IgD-negative memory B cell (primary cell): ENCODE data around the gene IER3. TPM values are rescaled to one million over a fixed set of nuclear protein-coding genes. Genes with fewer than 3 reads are reported as not detected.

Experiments
- H3K27ac Mint-ChIP-seq, 3 donors: one replicate each; pipeline ENCODE4 v1.8.0; 2020 to 2022; ENCODE audit warnings: mild to moderate bottlenecking in 3 of 3, mixed read lengths in 3 of 3, moderate library complexity in 1 of 3
- H3K27me3 Mint-ChIP-seq: one replicate; pipeline ENCODE4 v1.8.0; 2021; ENCODE audit warnings: mixed read lengths
- H3K36me3 Mint-ChIP-seq: one replicate; pipeline ENCODE4 v1.8.0; 2020; ENCODE audit warnings: mild to moderate bottlenecking, mixed read lengths
- H3K4me1 Mint-ChIP-seq, 3 donors: one replicate each; pipeline ENCODE4 v1.8.0; 2020 to 2022; ENCODE audit warnings: mixed read lengths in 3 of 3, mild to moderate bottlenecking in 1 of 3
- H3K4me3 Mint-ChIP-seq, 4 donors: one replicate each; pipeline ENCODE4 v1.8.0; 2020 to 2022; ENCODE audit warnings: mild to moderate bottlenecking in 4 of 4, mixed read lengths in 4 of 4, moderate library complexity in 3 of 4
- H3K9me3 Mint-ChIP-seq, 3 donors: one replicate each; pipeline ENCODE4 v1.8.0; 2020 to 2021; ENCODE audit warnings: mixed read lengths in 3 of 3, mild to moderate bottlenecking in 1 of 3
- polyA plus RNA-seq: library from polyadenylated mRNA; unstranded; fragments of 300-500 nt; fragmentation: Illumina TruSeq; gene quantifications from one replicate; pipeline ENCODE4 v1.2.3, GENCODE V29; 2021

The IER3 gene, protein sequence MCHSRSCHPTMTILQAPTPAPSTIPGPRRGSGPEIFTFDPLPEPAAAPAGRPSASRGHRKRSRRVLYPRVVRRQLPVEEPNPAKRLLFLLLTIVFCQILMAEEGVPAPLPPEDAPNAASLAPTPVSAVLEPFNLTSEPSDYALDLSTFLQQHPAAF
- 0.73 TPM for polyA plus RNA-seq

DNA sequence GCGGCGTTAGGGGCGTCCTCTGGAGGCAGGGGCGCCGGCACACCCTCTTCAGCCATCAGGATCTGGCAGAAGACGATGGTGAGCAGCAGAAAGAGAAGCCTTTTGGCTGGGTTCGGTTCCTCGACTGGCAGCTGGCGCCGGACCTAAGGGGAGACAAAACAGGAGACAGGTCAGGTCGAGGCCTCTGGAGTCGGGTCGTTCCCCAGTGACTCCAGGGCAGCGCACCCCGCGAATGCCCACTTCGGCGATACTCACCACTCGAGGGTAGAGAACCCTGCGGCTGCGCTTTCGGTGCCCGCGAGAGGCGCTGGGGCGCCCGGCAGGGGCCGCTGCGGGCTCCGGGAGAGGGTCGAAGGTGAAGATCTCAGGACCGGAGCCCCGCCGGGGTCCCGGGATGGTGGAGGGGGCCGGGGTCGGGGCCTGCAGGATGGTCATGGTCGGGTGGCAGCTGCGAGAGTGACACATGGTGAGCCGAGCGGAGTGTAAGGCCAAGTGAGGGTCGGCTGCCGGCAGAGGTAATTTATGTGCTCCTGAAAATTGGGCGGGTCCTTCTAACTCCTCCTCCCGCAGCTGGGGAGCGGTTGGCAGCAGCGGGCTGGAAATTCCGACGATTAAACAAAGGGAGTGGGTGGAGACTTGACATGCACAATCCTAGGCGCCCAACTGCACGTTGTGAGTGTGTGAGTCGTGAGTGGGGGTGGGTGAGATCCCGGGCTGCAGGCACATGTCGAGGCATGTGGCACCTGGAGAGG lies at the start of gene IER3:
IER3 (minus strand) TSS at position 494 of the 752 bp plus-strand sequence; CDS start at position 465, 29 bp downstream.
- H3K4me1 Mint-ChIP-seq = peaks cover 9 to 26% (median 20%) of the 10 kb centered on the region in 3 donors
- peak within 1 kb of the TSS; percentile 79 to 94 (median 90) for H3K4me3 Mint-ChIP-seq
- H3K36me3 Mint-ChIP-seq = no peaks in the 10 kb centered on the region
- peak within 1 kb of the TSS; percentile 36 to 90 (median 89) for H3K27ac Mint-ChIP-seq
- H3K9me3 Mint-ChIP-seq = no peaks in the 10 kb centered on the region
- H3K27me3 Mint-ChIP-seq = no peaks in the 10 kb centered on the region

DNA sequence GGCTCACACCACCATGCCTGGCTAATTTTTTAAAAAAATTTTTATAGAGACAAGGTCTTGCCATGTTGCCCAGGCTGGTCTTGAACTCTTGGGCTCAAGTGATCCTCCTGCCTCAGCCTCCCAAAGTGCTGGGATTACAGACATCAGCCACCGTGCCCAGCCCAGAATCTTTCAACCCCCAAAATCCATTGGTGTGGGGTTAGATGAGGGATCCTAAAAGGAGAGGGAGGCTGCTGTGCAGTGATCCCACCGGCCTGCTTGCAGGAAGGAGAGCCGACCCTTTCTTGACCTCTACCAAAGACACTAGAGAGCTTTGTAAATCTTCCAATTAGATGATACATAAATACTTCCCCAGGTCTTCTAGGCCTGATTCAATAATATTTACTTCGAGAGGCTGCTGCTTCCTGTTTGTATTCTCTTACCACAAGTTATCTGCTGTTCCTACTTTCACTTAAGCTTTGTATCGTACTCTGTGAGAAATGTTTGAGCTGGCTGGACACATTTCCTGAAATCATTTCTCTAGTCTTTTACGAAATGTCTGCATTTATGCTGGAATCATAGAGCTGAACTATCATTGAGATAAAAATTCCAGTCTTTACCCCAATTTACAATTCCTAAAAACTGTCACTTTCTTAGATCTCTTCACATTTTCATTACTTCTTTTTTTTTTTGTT lies 49.3 kb upstream of the IER3 start:
- Mint-ChIP-seq H3K4me1 (peaks cover 10 to 15% (median 13%) of the 10 kb centered on the region in 3 donors), H3K36me3 (no peaks in the 10 kb centered on the region), H3K27ac (peak overlapping the region; percentile 54 to 97 (median 97)), H3K27me3 (no peaks in the 10 kb centered on the region), H3K9me3 (no peaks in the 10 kb centered on the region), H3K4me3 (peak overlapping the region; percentile 3 to 81 (median 62))

DNA sequence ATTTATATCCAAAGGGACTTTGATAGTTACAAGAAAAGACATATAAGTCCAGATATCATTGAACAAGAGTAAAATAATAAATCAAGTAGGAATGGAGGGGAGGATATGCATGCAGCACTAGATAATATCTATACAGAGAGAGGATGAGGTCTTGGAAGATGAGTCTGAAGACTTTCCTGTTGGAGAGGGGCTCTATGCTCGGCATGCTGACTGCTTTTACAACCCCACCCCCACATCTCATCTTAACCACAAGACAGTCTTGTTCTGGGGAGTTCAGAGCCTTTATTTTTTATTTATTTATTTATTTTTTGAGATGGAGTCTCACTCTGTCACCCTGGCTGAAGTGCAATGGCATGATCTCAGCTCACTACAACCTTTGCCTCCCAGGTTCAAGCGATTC lies 48.4 kb upstream of the IER3 start:
- peaks cover 8% of the 10 kb centered on the region for H3K27me3 Mint-ChIP-seq
- H3K27ac Mint-ChIP-seq = peak overlapping the region in 1 of 3 donors; percentile 73
- H3K4me1 Mint-ChIP-seq = peaks cover 8 to 19% (median 13%) of the 10 kb centered on the region in 3 donors
- no peaks in the 10 kb centered on the region for H3K36me3 Mint-ChIP-seq
- H3K9me3 Mint-ChIP-seq = no peaks in the 10 kb centered on the region
- peak overlapping the region in 1 of 4 donors; percentile 49 for H3K4me3 Mint-ChIP-seq

DNA sequence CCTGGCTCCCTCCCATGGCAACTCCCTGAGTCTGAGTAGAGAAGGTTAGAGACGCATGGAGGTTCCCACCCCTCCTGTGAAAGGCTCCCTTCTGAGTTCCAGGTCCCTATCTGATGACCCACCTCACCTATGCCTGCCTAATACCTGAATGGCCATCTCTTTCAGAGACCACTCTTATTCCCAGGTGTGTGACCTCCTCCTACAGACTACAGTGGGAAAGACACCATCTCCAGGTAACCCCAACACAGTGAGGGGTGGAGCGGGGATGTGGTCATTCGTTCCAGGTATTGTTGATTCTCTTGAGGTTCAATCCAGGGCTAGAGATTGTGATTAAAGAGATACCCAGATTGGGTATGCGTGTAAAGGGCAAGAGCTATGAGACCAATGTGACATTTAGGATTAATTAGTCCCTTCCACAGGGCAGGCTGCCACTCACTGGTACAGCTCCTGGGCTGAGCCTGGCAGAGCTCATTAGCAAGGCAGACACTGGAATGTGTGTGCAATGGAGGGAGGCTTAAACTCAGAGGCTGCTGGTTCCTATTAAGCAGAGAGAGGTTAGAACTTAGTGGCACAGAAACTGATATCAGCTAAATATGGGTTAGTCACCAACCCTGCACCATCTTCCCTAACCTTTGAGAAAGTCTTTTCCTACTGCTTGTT lies 46.5 kb upstream of the IER3 start:
- no peak overlapping the region for H3K27ac Mint-ChIP-seq
- no peaks in the 10 kb centered on the region for H3K36me3 Mint-ChIP-seq
- peaks cover 6 to 20% (median 13%) of the 10 kb centered on the region in 3 donors for H3K4me1 Mint-ChIP-seq
- H3K9me3 Mint-ChIP-seq = no peaks in the 10 kb centered on the region
- H3K27me3 Mint-ChIP-seq = peaks cover 8% of the 10 kb centered on the region
- H3K4me3 Mint-ChIP-seq = no peak overlapping the region

DNA sequence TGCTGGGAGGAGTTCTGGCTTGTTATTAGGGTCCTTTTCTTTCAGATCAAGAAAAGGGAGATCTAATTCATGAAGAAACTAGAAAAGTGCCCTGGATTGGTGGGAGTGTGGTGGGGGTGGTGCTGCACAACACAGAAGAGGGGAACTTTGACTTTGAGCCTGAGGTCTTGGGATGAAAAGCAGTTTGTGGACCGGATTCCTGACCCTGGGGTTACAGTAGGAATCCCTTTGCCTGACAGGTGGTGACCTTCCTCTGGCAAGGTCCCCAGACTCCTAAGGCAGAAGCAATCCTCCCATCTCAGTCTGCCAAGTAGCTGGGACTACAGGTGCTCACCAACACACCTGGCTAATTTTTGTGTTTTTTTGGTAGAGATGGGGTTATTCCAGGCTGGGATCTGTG lies 45.3 kb upstream of the IER3 start:
- H3K27ac Mint-ChIP-seq = no peak overlapping the region
- no peak overlapping the region for H3K4me3 Mint-ChIP-seq
- no peaks in the 10 kb centered on the region for H3K9me3 Mint-ChIP-seq
- H3K36me3 Mint-ChIP-seq = no peaks in the 10 kb centered on the region
- H3K27me3 Mint-ChIP-seq = peaks cover 8% of the 10 kb centered on the region
- peaks cover 6 to 18% (median 12%) of the 10 kb centered on the region in 3 donors for H3K4me1 Mint-ChIP-seq

DNA sequence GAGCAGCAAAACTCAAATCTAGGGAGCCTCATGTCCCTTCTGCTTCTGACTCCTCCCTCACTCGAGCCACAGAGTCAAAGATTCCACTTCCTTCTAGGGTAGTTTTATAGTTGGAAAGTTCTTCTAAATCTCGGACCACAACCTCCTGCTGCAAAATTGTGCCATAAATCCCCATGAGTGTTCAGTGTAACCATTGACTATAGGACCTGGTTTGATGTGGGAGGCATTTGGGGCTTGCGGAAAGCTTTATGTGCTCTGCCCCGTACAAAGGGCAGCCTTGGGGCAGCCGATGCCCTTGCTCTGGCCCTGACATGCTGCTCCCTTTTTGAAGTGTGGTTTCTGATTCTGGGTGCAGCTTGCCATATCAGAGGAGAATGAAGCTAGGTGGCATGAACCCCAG lies 43.6 kb upstream of the IER3 start:
- no peaks in the 10 kb centered on the region for H3K9me3 Mint-ChIP-seq
- peaks cover 0 to 11% (median 3%) of the 10 kb centered on the region in 3 donors for H3K4me1 Mint-ChIP-seq
- peaks cover 8% of the 10 kb centered on the region for H3K27me3 Mint-ChIP-seq
- H3K4me3 Mint-ChIP-seq = no peak overlapping the region
- H3K27ac Mint-ChIP-seq = no peak overlapping the region
- no peaks in the 10 kb centered on the region for H3K36me3 Mint-ChIP-seq

DNA sequence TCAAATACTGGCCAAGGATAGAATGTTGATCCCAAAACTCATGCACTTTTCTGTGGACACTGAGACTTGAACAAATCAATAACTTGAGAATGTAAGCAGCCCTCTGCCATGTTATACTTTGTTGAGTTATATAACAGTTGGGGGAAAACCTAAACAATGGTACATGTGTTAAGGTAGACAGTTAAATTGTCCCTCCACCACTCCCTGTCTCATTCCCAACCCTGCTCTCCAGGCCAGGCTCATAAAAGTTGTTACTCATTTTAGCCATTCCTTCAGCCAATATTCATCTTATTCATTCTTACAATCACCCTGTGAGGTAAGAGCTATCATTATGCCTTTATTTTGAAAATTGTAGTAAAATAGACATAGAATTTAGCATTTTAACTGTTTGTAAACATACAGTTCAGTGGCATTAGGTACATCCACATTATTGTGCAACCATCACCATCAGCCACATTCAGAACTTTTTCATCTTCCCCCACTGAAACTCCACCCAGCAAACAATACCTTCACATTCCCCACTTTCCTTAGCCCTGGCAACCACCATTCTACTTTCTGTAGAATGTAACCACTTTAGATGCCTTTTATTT lies 38.2 kb upstream of the IER3 start:
- peak overlapping the region in 2 of 3 donors; percentile 16 to 27 for H3K27ac Mint-ChIP-seq
- H3K4me1 Mint-ChIP-seq = peaks cover 13 to 18% (median 16%) of the 10 kb centered on the region in 3 donors
- no peaks in the 10 kb centered on the region for H3K36me3 Mint-ChIP-seq
- H3K4me3 Mint-ChIP-seq = no peak overlapping the region
- no peaks in the 10 kb centered on the region for H3K9me3 Mint-ChIP-seq
- peaks cover 3% of the 10 kb centered on the region for H3K27me3 Mint-ChIP-seq

DNA sequence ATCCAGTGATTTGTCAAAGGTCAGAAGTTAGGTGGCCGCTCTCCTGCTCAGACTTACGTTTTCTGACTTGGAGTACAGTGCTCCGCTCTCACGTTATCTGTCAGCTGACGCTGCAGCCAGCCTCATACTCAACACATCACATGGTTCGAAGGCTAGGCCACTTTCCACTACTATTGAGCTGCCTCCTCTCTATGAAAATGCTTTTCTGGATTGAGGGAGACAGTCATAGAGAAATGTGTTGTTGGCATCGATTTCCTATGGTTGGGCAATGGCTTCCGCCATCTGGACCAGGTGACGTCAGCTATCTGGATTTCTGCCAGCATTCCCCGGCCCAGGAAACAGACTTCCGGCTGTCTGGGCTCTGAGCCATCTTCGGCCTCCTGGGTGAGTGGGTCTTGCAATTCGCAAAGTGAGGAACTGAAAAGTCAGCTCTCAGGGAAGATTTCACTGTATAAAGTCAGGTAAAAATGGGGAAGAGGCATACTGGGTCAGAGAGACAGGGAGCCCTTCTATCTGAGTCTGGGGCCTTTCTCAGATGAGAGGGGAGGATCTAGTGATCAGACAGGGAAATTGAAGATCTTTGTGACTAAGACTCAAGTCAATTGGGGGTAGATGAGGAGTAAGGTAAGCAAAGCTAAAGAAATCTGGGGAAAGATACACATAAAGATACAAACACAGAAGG lies 37.5 kb upstream of the IER3 start:
- H3K4me1 Mint-ChIP-seq = peaks cover 13 to 18% (median 16%) of the 10 kb centered on the region in 3 donors
- H3K27me3 Mint-ChIP-seq = peaks cover 5% of the 10 kb centered on the region
- H3K9me3 Mint-ChIP-seq = no peaks in the 10 kb centered on the region
- peak overlapping the region in 1 of 3 donors; percentile 16 for H3K27ac Mint-ChIP-seq
- no peaks in the 10 kb centered on the region for H3K36me3 Mint-ChIP-seq
- peak overlapping the region in 1 of 4 donors; percentile 0 for H3K4me3 Mint-ChIP-seq

DNA sequence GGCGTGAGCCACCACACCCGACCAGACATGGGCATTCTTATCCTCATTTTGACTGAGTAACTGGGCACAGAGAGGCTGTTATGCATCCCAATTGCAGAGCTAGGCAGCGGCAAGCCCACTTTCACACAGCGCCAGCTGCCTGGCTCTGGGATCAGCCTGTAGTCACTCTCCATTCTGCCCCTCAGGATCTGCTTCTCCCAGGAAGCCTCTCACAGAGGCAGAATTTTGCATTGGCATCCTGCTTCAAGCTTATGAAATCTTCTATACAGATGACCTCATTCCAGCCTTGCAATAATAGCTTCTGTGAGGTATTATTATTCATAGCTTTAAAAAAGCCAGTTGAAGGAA lies 37.0 kb upstream of the IER3 start:
- H3K36me3 Mint-ChIP-seq = no peaks in the 10 kb centered on the region
- peaks cover 5% of the 10 kb centered on the region for H3K27me3 Mint-ChIP-seq
- H3K4me1 Mint-ChIP-seq = peaks cover 13 to 18% (median 16%) of the 10 kb centered on the region in 3 donors
- H3K4me3 Mint-ChIP-seq = no peak overlapping the region
- H3K27ac Mint-ChIP-seq = no peak overlapping the region
- no peaks in the 10 kb centered on the region for H3K9me3 Mint-ChIP-seq

DNA sequence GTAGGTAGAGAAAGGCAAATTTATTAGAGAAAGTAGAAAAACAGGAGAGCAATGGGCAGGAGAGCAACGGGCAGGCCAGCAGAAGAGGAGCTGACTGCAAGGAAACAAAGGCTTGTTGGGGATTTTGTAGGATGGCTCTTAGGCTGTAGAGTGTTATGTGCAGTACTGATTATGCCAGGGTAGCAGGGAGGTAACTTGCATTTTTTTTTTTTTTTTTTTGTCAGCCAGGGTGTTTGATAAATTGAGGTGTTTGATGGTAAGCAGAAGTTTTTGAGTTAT lies 36.2 kb upstream of the IER3 start:
- H3K27ac Mint-ChIP-seq = no peak overlapping the region

DNA sequence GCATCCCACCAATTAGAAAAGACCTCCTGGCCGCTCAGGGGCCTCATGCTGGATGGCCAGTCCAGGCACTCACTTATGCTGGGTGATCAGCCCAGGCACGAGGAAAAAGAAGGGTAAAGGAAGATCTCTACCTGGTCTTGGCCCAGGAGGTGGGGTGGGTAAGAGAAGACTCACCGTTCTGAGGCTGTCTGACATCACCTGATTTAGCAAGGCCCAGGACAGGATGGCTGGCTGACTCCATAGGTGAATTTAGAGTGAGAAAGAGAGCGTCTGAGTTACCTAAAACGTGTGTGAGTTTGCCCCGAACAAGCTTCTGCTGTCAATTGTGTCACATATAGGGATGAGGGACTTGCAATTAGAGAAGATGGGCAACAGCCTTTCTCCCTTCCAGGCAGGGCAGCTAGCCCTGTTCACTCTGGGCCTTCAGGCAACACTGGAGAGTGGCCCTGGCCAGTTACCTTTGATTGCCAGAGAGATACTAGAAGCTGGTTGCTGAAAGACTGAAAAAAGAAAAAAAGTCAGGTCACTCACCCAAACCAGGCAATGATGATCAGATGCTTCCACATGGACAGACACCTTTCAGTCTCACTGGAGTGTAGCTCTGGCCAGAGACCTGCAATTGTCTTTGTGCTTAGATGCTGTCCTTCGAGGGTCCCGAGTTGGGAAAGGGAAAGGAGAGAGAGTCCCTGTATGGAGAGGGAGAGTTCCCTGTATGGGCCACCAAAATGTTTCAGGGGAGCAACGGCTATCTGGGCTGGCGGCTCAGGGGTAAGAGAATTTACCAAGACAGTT lies 35.7 kb upstream of the IER3 start:
- peaks cover 12 to 18% (median 14%) of the 10 kb centered on the region in 3 donors for H3K4me1 Mint-ChIP-seq

More for the DNA sequence above, 36.2 kb upstream of the IER3 start:
- no peaks in the 10 kb centered on the region for H3K9me3 Mint-ChIP-seq
- H3K27me3 Mint-ChIP-seq = peaks cover 5% of the 10 kb centered on the region
- H3K4me1 Mint-ChIP-seq = peaks cover 13 to 18% (median 16%) of the 10 kb centered on the region in 3 donors
- no peak overlapping the region for H3K4me3 Mint-ChIP-seq
- no peaks in the 10 kb centered on the region for H3K36me3 Mint-ChIP-seq

DNA sequence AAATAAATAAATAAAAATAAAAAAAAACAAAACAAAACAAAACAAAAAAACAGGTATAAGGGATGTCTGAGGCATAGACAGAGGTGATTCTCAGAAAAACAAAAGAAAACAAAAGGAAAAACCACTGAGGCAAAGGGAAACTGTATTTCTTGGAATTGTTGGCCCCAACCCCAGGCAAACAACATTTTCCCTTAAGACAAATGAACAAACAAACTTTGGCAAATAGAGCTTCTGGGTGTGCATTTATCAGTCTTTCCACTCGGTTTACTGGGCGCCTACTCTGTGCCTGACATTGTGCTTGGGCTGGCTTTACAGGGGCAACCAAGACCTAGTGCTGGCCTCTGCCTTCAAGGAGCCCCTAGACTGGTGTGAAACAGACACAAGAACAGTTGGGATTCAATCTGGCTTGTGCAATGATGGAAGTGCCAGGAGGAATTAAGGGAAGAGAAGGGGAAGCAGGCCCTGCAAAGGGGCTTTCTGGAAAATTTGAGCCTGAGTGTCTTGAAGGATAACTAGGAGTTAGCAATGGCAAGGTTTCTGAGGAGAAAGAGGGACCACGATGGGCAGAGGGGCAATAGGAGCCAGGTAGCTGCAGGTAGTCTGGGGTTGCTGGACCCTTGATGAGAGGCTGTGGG lies 33.8 kb upstream of the IER3 start:
- Mint-ChIP-seq H3K4me3 (no peak overlapping the region), H3K27ac (peak overlapping the region in 1 of 3 donors; percentile 68), H3K4me1 (peaks cover 12 to 18% (median 14%) of the 10 kb centered on the region in 3 donors), H3K36me3 (no peaks in the 10 kb centered on the region), H3K27me3 (peaks cover 5% of the 10 kb centered on the region), H3K9me3 (no peaks in the 10 kb centered on the region)

More for the DNA sequence above, 35.7 kb upstream of the IER3 start:
- Mint-ChIP-seq H3K9me3 (no peaks in the 10 kb centered on the region), H3K27me3 (peaks cover 5% of the 10 kb centered on the region), H3K27ac (no peak overlapping the region), H3K36me3 (no peaks in the 10 kb centered on the region), H3K4me3 (no peak overlapping the region)

DNA sequence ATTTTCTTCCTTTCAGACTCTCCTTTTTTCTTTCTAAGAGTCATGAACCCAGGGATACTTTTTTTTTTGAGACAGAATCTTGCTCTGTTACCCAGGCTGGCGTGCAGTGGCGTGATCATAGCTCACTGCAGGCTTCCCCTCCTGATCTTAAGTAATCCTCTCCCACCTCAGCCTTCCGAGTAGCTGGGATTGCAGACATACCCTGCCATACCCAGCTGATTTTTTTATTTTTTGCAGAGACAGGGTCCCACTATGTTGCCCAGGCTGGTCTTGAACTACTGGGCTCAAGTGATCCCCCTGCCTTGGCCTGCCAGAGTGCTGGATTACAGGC lies 32.8 kb upstream of the IER3 start:
- no peak overlapping the region for H3K27ac Mint-ChIP-seq
- peaks cover 5% of the 10 kb centered on the region for H3K27me3 Mint-ChIP-seq
- peaks cover 5 to 12% (median 7%) of the 10 kb centered on the region in 3 donors for H3K4me1 Mint-ChIP-seq
- H3K36me3 Mint-ChIP-seq = no peaks in the 10 kb centered on the region
- no peak overlapping the region for H3K4me3 Mint-ChIP-seq
- no peaks in the 10 kb centered on the region for H3K9me3 Mint-ChIP-seq
